GM12875 (cell line): Measurements from ENCODE around the gene ZNF579.
"Not testable (repeated sequence)": the region's sequence is repeated elsewhere in the genome, so short reads cannot be mapped to it uniquely, and the experiment has no call there.

Source experiments
- H3K4me3 ChIP-seq: one replicate; pipeline ENCODE4 v1.5.1; 2011; ENCODE audit warnings: low read depth, low read length, control low read depth
- TF ChIP-seq, protein P1 (sequence below): IDR thresholded peaks from 2 replicates; pipeline ENCODE4 v1.5.1; 2011; ENCODE audit warnings: low read depth, mild to moderate bottlenecking, control low read depth, inconsistent platforms, low read length, moderate library complexity, borderline replicate concordance; ENCODE audit not compliant: insufficient read depth

Gene ZNF579

DNA sequence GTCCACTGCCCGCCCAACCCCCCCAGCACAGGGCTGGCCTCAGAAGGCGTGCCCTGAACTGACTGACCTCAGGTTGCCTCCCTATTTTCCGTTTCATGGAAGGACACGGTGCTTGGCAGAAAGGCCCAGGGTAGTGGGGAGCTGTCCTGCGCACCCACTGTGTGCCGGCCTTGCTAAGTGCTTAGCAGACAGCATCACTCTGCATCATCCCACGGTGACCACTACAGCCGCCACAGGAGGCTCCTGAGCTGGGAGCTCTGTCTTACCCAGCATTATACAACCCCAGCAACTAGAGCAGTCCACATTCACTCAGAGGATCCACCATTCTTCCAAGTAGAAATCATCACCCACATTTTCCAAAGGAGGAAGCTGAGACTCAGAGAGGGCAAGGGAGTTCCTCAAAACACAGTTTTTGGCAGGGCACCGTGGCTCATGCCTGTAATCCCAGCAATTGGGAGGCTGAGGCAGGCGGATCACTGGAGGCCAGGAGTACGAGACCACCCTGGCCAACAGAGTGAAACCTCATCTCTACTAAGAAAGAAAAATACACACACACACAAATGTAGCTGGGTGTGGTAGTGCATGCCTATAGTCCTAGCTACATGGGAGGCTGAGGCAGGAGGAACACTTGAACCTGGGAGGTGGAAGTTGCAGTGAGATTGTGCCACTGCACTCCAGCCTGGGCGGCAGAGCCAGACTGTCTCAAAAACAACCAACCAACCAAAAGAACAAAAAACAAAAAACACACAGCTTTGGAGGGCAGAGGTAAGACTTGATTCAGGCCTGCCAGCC lies 45.3 kb downstream of the ZNF579 start:
- TF ChIP-seq, protein P1, sequence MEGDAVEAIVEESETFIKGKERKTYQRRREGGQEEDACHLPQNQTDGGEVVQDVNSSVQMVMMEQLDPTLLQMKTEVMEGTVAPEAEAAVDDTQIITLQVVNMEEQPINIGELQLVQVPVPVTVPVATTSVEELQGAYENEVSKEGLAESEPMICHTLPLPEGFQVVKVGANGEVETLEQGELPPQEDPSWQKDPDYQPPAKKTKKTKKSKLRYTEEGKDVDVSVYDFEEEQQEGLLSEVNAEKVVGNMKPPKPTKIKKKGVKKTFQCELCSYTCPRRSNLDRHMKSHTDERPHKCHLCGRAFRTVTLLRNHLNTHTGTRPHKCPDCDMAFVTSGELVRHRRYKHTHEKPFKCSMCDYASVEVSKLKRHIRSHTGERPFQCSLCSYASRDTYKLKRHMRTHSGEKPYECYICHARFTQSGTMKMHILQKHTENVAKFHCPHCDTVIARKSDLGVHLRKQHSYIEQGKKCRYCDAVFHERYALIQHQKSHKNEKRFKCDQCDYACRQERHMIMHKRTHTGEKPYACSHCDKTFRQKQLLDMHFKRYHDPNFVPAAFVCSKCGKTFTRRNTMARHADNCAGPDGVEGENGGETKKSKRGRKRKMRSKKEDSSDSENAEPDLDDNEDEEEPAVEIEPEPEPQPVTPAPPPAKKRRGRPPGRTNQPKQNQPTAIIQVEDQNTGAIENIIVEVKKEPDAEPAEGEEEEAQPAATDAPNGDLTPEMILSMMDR, result no peak
- no peak overlapping the region for H3K4me3 ChIP-seq

DNA sequence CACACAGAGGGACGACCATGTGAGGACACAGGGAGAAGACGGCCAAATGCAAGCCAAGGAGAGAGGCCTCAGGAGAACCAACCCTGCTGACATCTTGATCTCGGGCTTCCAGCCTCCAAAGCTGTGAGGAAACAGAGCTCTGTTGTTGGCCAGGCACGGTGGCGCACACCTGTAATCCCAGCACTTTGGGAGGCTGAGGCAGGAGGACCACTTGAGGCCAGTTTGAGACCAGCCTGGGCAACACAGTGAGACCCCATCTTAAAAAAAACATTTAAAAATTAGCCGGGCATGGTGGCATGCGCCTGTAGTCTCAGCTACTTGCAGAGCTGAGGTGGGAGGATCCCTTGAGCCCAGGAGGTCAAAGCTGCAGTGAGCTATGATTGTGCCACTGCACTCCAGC lies 46.4 kb downstream of the ZNF579 start:
- not testable (repeated sequence) for H3K4me3 ChIP-seq

DNA sequence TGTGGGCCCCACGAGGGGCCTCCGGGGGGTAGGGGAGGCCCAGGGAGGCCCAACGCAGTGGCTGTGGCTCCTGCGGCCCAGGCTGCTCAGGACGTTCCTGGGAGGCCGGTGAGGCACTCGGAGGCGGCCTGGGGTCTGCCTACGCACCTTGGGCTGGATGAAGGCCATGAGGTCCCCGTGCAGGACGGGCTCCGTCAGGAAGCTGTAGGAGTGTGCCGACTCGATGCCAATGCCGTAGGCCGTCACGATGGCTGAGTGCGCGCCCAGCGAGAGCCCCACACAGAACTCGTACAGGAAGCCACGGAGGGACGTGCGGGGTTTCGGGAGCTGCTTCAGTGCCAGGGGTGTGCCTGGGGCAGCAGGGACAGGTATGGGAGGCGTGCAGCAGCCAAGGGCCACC lies 49.7 kb downstream of the ZNF579 start:
- H3K4me3 ChIP-seq, result no peak overlapping the region
- TF ChIP-seq, protein P1, result no peak

DNA sequence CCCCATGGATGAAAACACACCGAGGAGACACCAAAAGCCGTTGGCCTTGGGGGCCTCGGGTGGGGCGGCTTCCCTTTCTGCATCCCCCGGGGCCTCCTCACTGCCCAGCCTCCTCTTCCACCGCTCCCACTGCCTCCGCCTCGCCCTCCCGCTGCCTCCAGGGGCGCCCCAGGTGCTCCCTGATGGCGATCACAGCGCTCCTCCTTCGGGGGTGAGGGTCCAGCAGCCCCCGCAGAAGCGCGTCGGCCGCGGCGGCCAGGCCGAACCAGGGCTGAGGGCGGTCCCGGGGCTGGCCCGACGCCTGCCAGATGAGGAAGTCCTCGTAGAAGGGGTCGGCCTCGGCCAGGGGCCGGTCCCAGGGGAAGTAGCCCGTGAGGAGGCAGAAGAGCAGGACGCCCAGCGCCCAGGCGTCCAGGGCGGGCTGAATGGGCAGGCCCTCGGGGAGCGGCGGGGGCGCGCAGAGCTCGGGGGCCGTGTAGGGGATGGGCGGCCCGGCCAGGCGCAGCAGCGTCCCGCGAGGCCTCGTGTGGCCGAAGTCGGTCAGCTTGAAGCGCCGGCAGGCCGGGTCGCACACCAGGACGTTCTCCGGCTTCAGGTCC lies 50.9 kb downstream of the ZNF579 start:
- TF ChIP-seq, protein P1, result no peak
- no peak overlapping the region for H3K4me3 ChIP-seq

DNA sequence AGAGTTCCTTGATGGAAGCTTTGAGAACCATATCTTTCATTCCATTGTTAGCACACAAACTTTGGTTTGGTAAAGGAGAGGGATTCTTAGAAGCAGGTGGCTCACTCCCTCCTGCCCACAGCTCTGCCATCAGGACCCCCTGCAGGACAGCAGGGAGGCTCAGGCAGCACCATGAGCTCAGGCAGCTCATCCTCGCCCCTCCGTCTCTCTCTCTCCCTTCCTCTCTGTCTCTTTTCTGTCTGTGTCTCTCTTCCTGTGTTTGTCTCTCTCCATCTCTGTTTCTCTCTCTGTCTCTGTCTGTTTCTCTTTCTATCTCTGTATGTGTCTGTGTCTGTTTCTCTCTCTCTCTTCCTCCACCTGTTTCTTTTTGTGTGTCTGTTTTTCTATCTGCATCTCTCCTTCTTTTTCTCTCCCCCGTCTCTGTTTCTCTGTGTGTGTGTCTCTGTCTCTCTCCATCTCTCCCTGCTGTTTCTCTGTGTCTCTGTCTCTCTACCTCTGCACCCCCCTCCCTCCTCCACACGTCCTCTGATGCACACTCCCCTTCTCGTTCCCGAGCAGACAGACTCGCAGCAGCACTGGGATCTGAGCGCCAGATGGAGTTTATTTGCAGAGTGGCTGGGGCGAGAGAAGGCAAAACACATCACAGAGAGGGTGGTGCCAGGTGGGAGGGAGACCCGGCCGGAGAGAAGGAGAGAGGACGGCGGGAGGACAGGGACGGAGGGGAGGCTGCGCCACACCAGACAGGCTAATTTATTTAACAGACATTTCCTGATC lies 52.4 kb downstream of the ZNF579 start:
- TF ChIP-seq, protein P1, result no peak
- H3K4me3 ChIP-seq, result no peak overlapping the region

DNA sequence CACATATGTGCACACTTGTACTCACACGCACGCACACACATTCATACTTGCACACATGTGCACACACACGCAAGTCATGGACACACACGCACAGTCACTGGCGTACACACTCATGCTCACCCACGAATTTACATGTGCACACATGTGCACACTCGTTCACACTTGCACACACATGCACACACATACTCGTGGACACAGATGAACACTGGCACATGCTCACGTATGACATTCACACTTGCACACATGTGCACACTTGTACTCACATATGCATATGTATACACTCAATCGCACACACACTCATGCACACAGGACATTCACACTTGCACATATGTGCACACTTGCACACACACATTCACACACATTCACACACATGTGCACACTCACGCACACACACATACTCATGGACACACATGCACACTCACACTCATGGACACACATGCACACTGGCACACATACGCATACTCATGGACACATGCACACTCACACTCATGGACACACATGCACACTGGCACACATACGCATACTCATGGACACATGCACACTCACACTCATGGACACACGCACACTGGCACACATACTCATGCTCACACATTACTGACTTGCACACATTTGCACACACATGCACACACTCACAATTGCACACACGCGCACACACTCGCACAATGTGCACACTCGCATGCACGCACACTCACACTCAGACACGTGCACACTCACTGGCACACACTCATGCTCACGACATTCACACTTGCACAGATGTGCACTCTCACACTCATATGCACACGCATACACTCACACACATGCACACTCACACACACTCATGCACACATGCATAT lies 53.2 kb downstream of the ZNF579 start:
- TF ChIP-seq, protein P1, result no peak
- no peak overlapping the region for H3K4me3 ChIP-seq
